Prostate gland (tissue), 2 donors: ENCODE results near the gene CEP131.

Experiments used
- CTCF ChIP-seq, 4 experiments: fragments of 200-600 bp in 2 of 4; fragments of 450-650 bp in 2 of 4; sonication (generic) in 2 of 4; IDR thresholded peaks; 1 replicate in 3 of 4; 2 replicates in 1 of 4; pipeline ENCODE4 v1.5.1; 2016 to 2019; ENCODE audit warnings: antibody characterized with exemption in 4 of 4, mild to moderate bottlenecking in 2 of 4, moderate library complexity in 2 of 4
- POLR2A ChIP-seq: fragments of 450-650 bp; IDR thresholded peaks from one replicate; pipeline ENCODE4 v1.6.1; 2016; ENCODE audit warnings: antibody characterized with exemption, mild to moderate bottlenecking
- POLR2AphosphoS5 ChIP-seq: sonication (generic); formaldehyde crosslinking; IDR thresholded peaks from one replicate; pipeline ENCODE4 v1.6.1; 2017; ENCODE audit warnings: antibody characterized with exemption

DNA sequence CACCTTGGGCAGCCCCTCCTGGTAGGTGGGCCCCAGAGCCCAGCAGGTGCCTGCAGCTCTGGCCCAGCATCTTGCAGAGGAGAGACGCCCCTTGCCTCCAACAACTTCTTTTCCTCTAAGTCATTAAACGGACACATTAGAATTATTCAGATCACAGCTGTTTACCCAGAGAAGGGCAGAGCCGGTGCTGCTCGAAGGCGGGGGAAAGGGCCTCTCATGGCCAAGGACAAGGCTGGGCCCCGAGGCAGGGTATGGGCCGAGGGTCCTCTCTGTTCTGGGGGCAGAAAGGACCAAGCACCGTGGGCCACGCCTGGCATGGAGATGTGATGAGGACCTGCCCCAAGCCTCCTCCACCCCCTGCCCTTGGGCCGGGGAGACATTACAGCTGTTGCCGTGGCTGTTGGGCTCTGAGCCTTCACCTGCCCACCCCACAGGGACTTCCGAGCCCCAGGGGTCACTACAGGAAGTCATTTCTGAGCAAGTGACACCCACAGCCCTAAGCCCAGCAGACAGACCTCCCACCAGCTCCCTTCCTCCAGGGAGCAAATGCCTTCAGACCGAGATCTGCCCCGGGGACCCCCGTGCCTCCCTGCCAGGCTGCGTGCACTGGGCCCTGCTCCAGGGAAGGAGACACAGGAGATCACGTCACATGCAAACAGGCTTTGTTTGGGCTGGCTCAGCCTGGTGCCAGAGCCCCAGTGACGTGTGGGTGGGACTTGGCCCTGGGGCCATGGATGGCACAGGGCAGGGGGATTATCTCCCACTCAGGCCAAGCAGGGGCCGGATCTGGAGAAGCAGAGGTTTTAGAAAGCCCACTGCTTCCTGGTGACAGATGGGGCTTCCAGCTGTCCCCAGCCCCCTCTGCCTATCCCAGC is 58.2 kb downstream of the CEP131 start:
- TF ChIP-seq POLR2AphosphoS5 (peak; percentile 28), CTCF (IDR thresholded peaks at IDR 0.05) (no peak), POLR2A (no peak)
